HepG2 (cell line): ENCODE results near the gene DENND5A.

ENCODE experiments used
- BORCS8-MEF2B ChIP-seq: sonication (generic); formaldehyde crosslinking; IDR thresholded peaks from 2 replicates; pipeline ENCODE4 v1.8.0; 2022; ENCODE audit warnings: mild to moderate bottlenecking, missing genetic modification reagents
- EZH2 ChIP-seq: conservative IDR thresholded peaks from 2 replicates; pipeline ENCODE4 v1.6.1; 2012; ENCODE audit warnings: mild to moderate bottlenecking, low read depth, low read length, moderate library complexity
- FOXM1 ChIP-seq: sonication (generic); formaldehyde crosslinking; IDR thresholded peaks from 2 replicates; pipeline ENCODE4 v1.5.0; 2020; ENCODE audit warnings: missing genetic modification reagents
- GABPA ChIP-seq, 2 experiments: IDR thresholded peaks; 2 replicates each; pipeline ENCODE4 v1.6.1; 2011 to 2016; ENCODE audit warnings: low read depth in 2 of 2, low read length in 1 of 2, missing biosample characterization in 1 of 2, missing genetic modification characterization in 1 of 2
- ZBTB3 ChIP-seq: sonication (generic); formaldehyde crosslinking; IDR thresholded peaks from 2 replicates; pipeline ENCODE4 v1.4.0; 2020; ENCODE audit warnings: low read depth, mild to moderate bottlenecking, moderate library complexity, missing genetic modification reagents, borderline replicate concordance
- ZNF768 ChIP-seq: sonication (generic); formaldehyde crosslinking; IDR thresholded peaks from 2 replicates; pipeline ENCODE4 v1.4.0; 2020; ENCODE audit warnings: missing genetic modification reagents
- TF ChIP-seq, protein P1 (sequence below): sonication (generic); formaldehyde crosslinking; IDR thresholded peaks from 2 replicates; pipeline ENCODE4 v1.4.0; 2020; ENCODE audit warnings: missing genetic modification reagents

DNA sequence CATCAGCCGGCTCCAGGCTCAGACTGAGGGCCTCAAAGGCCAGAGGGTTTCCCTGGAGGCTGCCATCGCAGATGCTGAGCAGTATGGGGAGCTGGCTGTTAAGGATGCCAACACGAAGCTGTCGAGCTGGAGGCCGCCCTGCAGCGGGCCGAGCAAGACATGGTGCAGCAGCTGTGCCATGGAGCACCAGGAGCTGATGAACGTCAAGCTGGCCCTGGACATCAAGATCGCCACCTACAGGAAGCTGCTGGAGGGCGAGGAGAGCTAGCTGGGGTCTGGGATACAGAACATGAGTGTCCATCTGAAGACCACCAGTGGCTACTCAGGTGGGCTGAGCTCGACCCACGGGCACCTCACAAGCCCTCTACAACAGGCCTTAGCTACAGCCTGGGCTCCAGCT lies 169.7 kb downstream of the DENND5A start:
- TF ChIP-seq FOXM1 (CRISPR knock-in tag) (no peak), EZH2 (no peak), BORCS8-MEF2B (CRISPR knock-in tag) (no peak), GABPA (IDR thresholded peaks at IDR 0.05; ENCODE audit: low read depth, low read length) (no peak), GABPA (CRISPR knock-in tag; IDR thresholded peaks at IDR 0.05; ENCODE audit: low read depth) (no peak), ZNF768 (CRISPR knock-in tag) (no peak), ZBTB3 (no peak)
- TF ChIP-seq, protein P1, sequence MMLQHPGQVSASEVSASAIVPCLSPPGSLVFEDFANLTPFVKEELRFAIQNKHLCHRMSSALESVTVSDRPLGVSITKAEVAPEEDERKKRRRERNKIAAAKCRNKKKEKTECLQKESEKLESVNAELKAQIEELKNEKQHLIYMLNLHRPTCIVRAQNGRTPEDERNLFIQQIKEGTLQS, result no peak
